ENCODE results near the gene TMEM132E. TPM values are rescaled to one million over a fixed set of nuclear protein-coding genes. Genes with fewer than 3 reads are reported as not detected.

The TMEM132E gene
- total RNA-seq, 1 experiment from 2014 or later, result 0.04 TPM

GRCh38 chr17:34654276-34654880 is 75.0 kb downstream of the TMEM132E start:
- CTCF ChIA-PET, result no interaction called here
- no peak for DNase-seq (ENCODE audit: low spot score)
- H3K4me1 ChIP-seq (ENCODE audit: insufficient read depth, low read length, poor library complexity, severe bottlenecking), result no peaks in the 10 kb centered on the region
- no peaks in the 10 kb centered on the region for H3K36me3 ChIP-seq (ENCODE audit: insufficient read depth, low read length, poor library complexity, severe bottlenecking)
- intact Hi-C loops (cut with micrococcal nuclease; ENCODE audit: unreplicated experiment), result no loop called here
- H3K4me3 ChIP-seq (ENCODE audit: low read depth, low read length, poor library complexity, severe bottlenecking), result no peak overlapping the region
- H3K27ac ChIP-seq (ENCODE audit: low read depth, low read length, poor library complexity, severe bottlenecking), result no peak overlapping the region
- TF ChIP-seq EZH2 (IDR thresholded peaks at IDR 0.05; ENCODE audit: borderline replicate concordance, low read depth, low read length, poor library complexity, severe bottlenecking) (no peak), CTCF (conservative IDR thresholded peaks at IDR 0.05; ENCODE audit: low read depth, low read length) (no peak)
- no peaks in the 10 kb centered on the region for H3K9me3 ChIP-seq (ENCODE audit: low read depth, low read length, poor library complexity, severe bottlenecking)
- BruUV-seq (replicated peaks), result no TSS peak
- POLR2A ChIA-PET (ENCODE audit: low non-redundant PET), result no interaction called here
- H3K27me3 ChIP-seq (replicated peaks; ENCODE audit: insufficient read depth, low read depth, low read length, poor library complexity), result no peaks in the 10 kb centered on the region

- no peaks in the 10 kb centered on the region for H3K4me1 ChIP-seq (ENCODE audit: insufficient read depth, low read length, poor library complexity, severe bottlenecking)
- H3K4me3 ChIP-seq (ENCODE audit: low read depth, low read length, poor library complexity, severe bottlenecking), result no peak overlapping the region
- CTCF ChIA-PET, result no interaction called here
- no peaks in the 10 kb centered on the region for H3K9me3 ChIP-seq (ENCODE audit: low read depth, low read length, poor library complexity, severe bottlenecking)
- intact Hi-C loops (cut with micrococcal nuclease; ENCODE audit: unreplicated experiment), result no loop called here
- POLR2A ChIA-PET (ENCODE audit: low non-redundant PET), result no interaction called here
- no peaks in the 10 kb centered on the region for H3K27me3 ChIP-seq (replicated peaks; ENCODE audit: insufficient read depth, low read depth, low read length, poor library complexity)
- no peak overlapping the region for H3K27ac ChIP-seq (ENCODE audit: low read depth, low read length, poor library complexity, severe bottlenecking)
- DNase-seq (ENCODE audit: low spot score), result no peak
- H3K36me3 ChIP-seq (ENCODE audit: insufficient read depth, low read length, poor library complexity, severe bottlenecking), result no peaks in the 10 kb centered on the region
- TF ChIP-seq CTCF (conservative IDR thresholded peaks at IDR 0.05; ENCODE audit: low read depth, low read length) (no peak), EZH2 (IDR thresholded peaks at IDR 0.05; ENCODE audit: borderline replicate concordance, low read depth, low read length, poor library complexity, severe bottlenecking) (no peak)
- no TSS peak for BruUV-seq (replicated peaks)
Observed at GRCh38 chr17:34654881-34655276, 75.5 kb downstream of the TMEM132E start.

- no peaks in the 10 kb centered on the region for H3K4me1 ChIP-seq (ENCODE audit: insufficient read depth, low read length, poor library complexity, severe bottlenecking)
- no peak overlapping the region for H3K4me3 ChIP-seq (ENCODE audit: low read depth, low read length, poor library complexity, severe bottlenecking)
- TF ChIP-seq CTCF (conservative IDR thresholded peaks at IDR 0.05; ENCODE audit: low read depth, low read length) (no peak), EZH2 (IDR thresholded peaks at IDR 0.05; ENCODE audit: borderline replicate concordance, low read depth, low read length, poor library complexity, severe bottlenecking) (no peak)
- no peaks in the 10 kb centered on the region for H3K36me3 ChIP-seq (ENCODE audit: insufficient read depth, low read length, poor library complexity, severe bottlenecking)
- intact Hi-C loops (cut with micrococcal nuclease; ENCODE audit: unreplicated experiment), result no loop called here
- no peak for DNase-seq (ENCODE audit: low spot score)
- H3K27ac ChIP-seq (ENCODE audit: low read depth, low read length, poor library complexity, severe bottlenecking), result no peak overlapping the region
- BruUV-seq (replicated peaks), result no TSS peak
- no peaks in the 10 kb centered on the region for H3K27me3 ChIP-seq (replicated peaks; ENCODE audit: insufficient read depth, low read depth, low read length, poor library complexity)
- POLR2A ChIA-PET (ENCODE audit: low non-redundant PET), result no interaction called here
- CTCF ChIA-PET, result no interaction called here
- H3K9me3 ChIP-seq (ENCODE audit: low read depth, low read length, poor library complexity, severe bottlenecking), result no peaks in the 10 kb centered on the region
Observed at GRCh38 chr17:34656801-34657200, 77.4 kb downstream of the TMEM132E start.
